ENCODE measurements around the gene FBXL5.

FBXL5 gene

GRCh38 chr4:15556511-15557092 lies 98.6 kb downstream of the FBXL5 start:
- DNase-seq: no peak
